AG09309 (cell line): ENCODE data around the gene PRLR.

Source experiments
- DNase-seq: peaks from one replicate; pipeline ENCODE4 v3.0.0-alpha.2; 2010; ENCODE audit warnings: low read depth
- H3K4me3 ChIP-seq: 2 replicates; pipeline ENCODE4 v1.5.1; 2011; ENCODE audit warnings: mild to moderate bottlenecking, low read depth, low read length, moderate library complexity; ENCODE audit not compliant: control insufficient read depth
- TF ChIP-seq, protein P1 (sequence below): IDR thresholded peaks from 2 replicates; pipeline ENCODE4 v1.5.1; 2011; ENCODE audit warnings: mild to moderate bottlenecking, low read depth, low read length, inconsistent platforms; ENCODE audit not compliant: insufficient read depth, control insufficient read depth; ENCODE audit errors: missing control alignments

The PRLR gene

DNA sequence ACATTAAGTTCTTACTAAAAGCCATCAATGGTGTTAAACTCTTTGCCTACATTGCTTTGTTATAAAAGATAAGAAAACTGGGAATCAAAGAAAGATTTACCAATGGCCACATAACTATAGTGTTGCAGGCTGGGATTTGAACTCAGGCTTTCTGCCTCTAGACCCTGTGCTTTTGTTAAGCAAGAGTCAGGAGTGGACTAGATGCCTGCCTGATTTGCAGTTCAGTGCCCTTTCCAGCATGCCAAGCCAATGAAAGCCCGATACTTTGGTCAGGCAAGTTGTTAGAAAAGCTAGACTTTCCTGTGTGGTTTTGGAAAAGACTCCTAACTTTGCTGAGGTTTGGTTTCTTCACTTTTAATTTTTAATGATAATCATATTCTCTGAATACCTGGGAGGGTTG, 161.1 kb downstream of the PRLR start:
- TF ChIP-seq, protein P1, sequence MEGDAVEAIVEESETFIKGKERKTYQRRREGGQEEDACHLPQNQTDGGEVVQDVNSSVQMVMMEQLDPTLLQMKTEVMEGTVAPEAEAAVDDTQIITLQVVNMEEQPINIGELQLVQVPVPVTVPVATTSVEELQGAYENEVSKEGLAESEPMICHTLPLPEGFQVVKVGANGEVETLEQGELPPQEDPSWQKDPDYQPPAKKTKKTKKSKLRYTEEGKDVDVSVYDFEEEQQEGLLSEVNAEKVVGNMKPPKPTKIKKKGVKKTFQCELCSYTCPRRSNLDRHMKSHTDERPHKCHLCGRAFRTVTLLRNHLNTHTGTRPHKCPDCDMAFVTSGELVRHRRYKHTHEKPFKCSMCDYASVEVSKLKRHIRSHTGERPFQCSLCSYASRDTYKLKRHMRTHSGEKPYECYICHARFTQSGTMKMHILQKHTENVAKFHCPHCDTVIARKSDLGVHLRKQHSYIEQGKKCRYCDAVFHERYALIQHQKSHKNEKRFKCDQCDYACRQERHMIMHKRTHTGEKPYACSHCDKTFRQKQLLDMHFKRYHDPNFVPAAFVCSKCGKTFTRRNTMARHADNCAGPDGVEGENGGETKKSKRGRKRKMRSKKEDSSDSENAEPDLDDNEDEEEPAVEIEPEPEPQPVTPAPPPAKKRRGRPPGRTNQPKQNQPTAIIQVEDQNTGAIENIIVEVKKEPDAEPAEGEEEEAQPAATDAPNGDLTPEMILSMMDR: no peak
- DNase-seq: no peak
- H3K4me3 ChIP-seq: no peak overlapping the region

DNA sequence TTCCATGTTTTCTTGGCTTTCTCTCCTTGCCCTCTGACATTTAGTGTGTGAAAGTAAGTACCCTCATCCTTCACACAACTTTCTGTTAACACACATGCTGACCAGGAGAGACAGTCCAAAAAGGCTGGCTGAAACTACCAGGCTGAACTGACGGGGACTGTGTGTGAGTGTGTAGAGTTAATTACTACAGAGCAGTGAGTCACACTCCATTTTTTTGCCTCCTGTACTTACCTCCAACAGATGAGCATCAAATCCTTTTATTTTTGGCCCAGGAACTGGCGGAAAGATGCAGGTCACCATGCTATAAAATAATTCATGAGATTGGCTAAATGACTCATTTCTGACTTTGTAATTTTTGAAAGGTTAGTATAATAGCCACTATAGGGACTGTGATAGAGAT, 162.3 kb downstream of the PRLR start:
- H3K4me3 ChIP-seq: no peak overlapping the region
- no peak for DNase-seq
- TF ChIP-seq, protein P1: no peak

DNA sequence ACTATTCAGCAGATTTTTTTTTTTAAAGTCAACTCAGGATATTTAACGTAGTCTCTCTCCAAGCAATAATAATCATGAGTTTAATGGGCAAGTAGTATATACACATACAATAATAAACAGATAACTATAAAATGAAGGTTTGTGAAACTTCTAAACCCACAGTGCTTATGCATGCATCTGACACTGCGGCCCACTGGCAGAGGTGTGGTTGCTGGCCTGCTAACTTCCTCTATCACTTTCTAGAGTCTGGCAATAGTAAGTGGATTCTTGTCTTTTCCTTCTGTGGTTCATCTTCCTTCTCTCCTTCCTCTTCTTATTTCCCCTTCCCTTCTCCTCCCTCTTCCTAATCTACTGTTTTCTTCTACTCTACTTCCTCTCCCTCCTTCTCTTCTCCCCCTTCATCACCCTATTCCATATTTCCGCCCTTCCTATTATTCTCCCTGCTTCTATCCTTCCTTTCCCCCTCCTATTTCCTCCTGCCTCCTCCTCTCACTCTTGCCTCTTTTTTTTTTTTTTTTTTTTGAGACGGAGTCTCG, 164.0 kb downstream of the PRLR start:
- no peak for DNase-seq
- TF ChIP-seq, protein P1: no peak
- H3K4me3 ChIP-seq: no peak overlapping the region

DNA sequence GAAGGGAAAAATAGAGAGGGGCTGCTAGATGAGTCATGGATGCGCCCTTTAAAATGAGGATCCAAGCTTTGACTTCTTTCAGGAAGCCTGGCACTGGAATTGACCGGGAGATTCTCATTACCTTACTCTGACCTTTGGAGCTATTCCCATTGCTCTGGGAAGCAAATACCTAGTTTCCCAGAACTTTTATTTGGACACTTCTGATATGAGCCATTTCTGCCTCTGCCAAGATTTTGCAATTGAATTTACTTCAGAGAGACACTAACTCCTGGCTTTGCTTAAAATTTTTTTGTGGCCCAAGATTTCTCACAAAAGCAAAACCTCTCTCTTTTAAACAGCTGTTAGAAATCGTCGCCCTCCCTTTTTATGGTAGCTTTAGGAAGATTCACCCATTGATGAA, 166.9 kb downstream of the PRLR start:
- no peak overlapping the region for H3K4me3 ChIP-seq
- DNase-seq: no peak
- TF ChIP-seq, protein P1: no peak

DNA sequence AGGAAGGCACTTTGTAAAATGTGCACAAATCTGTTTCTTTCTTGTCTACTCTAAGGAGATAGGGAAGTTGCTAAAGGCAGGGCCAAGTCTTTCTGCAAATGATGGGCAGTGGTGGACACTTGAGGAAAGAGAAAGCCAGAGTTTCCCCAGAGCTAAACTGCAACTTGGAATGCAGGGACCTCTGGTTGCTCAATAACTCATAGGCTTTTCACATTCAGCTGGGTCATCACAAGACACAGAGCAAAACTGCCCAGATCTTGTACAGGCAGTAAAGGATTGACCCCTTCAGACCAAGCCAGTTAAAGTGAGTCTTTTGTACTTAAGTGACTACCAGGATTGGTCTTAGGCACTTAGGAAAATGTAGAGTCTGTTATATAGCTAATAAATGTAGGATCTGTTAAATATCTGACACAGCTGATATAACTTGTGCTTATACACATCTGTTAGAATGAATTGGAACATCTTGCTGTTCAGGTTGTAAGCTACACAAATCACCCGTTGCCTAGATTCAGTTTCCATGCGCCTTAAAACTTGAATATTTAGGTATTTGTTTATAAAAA, 169.0 kb downstream of the PRLR start:
- H3K4me3 ChIP-seq: no peak overlapping the region
- no peak for DNase-seq
- TF ChIP-seq, protein P1: no peak

DNA sequence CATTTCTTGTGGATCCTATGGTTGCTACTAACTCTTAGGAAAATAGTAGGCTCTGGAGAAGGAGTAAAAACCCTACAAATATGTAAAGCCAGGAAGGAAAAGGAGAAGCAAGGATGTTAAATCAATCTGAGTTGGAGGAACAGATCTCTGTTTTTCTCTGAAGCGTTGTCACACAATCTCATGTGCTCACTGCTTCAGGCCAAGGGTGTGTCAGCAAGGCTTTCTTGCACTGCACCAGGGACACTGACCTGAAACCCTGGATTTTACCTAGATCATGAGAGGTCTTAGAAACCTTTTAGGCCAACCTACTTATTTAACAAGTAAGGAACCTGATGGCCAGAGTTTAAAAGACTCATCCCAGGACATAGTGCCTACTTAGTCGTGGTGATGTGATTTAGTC, 170.1 kb downstream of the PRLR start:
- TF ChIP-seq, protein P1: no peak
- H3K4me3 ChIP-seq: no peak overlapping the region
- no peak for DNase-seq
